GM15510 (cell line): ENCODE measurements around the gene HIVEP2.

Source experiments
- POLR2A ChIP-seq: IDR thresholded peaks from 3 replicates; pipeline ENCODE4 v1.6.1; 2011; ENCODE audit warnings: borderline replicate concordance; ENCODE audit not compliant: insufficient read length; ENCODE audit errors: extremely low read depth

The HIVEP2 gene

GRCh38 chr6:142914369-142914768 lies 30.6 kb downstream of the HIVEP2 start:
- TF ChIP-seq POLR2A, result no peak

DNA sequence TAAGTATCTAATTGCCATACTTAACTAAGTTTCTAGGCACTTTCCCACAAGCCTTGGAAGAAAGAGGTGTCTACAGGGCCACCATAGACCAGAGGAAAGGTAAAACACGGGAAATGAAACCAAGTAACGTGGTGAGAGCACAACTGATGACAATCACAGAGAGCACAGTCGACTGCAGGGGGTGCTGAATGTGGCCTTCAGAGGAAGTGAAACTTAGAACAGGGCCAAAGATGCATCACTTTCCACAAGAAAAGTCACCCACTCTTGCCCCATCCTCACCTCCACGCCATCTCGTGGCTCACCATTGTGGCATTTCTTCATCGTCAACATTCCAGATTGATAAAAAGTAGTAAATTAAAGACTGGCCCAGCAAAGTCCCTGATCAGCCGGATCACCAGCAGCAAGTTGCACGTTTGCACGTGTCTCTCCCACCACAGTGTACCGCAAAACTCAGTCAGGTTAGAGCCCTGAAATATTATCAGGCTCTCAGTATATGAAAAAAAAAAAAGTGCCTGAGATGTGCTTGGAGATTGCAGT lies 31.4 kb downstream of the HIVEP2 start:
- no peak for TF ChIP-seq POLR2A

GRCh38 chr6:142913036-142913510 lies 31.9 kb downstream of the HIVEP2 start:
- no peak for TF ChIP-seq POLR2A

GRCh38 chr6:142912125-142912524 lies 32.9 kb downstream of the HIVEP2 start:
- TF ChIP-seq POLR2A, result no peak

DNA sequence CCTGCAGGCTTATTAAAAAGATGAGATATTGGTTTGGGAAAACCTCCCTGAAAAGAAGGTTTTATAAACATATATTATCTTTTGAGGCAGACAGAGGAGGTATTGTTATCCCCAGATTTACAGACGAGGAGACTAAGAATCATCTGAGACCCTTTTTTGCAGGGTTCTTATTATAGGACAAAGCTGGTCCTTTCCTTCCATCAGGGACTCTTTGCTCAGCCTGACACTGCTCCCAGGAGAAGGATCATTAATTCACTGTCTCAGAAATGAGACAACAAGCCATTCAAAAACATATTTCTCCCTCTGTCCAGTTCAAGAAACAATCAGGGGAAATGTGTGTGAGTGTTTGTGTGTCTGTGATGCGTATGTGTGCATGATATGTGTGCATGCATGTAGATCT lies 33.5 kb downstream of the HIVEP2 start:
- TF ChIP-seq POLR2A, result no peak

- TF ChIP-seq POLR2A, result no peak
Measured at GRCh38 chr6:142909686-142910085, 35.3 kb downstream of the HIVEP2 start.

- no peak for TF ChIP-seq POLR2A
Measured at GRCh38 chr6:142908235-142908634, 36.7 kb downstream of the HIVEP2 start.

DNA sequence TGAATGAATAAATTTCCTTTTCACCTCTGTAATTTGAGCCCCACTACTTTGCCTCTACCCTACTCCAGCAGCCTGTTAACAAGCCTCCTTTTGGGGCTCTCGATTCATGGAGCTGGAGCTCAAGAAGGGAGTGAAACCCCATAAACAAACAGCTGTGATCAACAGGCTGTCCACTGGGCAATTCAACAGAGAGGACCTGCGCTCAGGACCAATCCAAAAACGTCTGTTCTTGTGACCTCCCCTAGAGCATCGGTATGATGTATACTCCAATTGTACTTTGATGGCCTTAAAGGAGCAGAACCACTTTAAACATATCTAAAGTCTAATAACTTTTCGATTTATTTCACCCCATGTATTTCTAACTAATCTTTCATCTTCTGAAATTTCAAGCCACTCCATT lies 37.4 kb downstream of the HIVEP2 start:
- TF ChIP-seq POLR2A, result no peak

DNA sequence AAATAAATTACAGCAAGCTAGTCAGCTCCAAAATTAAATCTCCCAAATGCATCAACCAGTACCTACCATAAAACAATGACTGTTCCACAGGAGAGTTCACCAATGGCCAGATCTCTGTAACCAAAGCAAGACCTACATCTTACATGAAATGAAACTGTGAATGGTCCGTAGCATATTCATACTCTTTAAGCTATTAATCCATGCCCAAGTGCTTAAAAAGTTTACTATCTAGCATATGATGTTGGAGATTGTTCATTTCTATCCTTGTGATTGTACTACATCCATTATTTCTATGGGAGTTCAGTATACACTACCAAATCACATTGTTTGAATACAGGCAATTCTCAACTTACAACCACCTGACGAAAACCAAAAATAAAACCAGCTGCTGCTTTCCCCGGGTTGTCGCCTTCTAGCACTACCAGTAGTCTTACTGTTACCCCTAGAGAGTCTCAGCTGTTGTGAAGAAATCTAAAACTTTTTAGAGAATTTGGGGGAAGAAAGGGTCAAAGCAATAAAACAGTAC lies 38.0 kb downstream of the HIVEP2 start:
- no peak for TF ChIP-seq POLR2A

DNA sequence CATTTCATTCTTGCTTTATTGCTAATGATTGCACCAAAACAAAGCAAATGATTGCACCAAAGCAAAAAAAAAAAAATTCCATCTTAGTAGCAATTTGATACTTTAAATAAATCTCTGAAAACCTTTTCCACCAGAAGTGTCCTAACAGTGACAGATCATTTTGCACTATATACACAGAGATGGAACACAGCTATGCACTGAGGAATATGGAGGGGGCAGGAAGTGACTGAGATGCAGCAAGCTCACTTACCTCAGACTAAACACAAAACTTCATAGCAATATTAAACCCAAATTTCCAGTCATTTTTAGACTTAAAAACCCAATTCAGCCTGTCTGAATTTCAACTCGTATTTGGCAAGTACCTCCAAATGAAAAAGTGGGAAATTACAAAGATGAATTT lies 41.2 kb downstream of the HIVEP2 start:
- TF ChIP-seq POLR2A, result no peak

DNA sequence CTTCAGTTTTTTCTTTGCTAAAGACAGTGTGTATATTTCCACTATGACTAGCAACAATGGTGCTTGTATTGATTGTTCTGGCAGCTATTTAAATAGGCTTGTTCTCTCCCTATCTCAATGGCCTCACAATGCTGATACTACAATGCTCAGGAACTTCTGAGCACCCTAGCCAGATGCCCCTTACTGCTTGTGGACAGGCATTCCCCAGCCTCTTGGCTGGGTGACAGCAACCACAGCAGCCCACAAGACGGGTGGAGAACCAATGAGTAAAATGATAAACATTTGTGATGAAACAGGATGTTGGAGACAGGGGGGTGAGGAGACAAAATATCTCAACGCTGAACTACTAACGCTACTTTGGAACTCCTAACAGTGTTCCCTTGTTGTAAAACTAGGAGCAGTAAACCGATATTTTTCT lies 42.3 kb downstream of the HIVEP2 start:
- no peak for TF ChIP-seq POLR2A

DNA sequence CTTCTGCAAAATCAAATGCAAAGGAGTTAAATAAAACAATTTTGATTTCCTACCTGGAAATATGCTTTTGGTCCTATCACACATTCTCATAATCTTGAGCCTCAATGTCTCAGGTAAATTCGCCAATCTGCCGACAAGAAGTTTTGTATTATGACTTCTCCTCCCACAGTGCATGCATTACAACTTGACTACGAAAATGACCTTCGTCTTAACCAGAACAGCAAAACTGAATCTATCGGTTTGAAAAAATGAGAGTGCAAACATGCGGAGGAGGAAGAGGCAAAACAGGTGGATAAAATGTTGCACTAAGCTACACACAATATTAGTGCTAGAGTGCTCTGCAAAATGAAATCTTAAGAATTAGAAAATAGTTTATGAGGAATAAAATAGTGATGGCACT lies 43.4 kb downstream of the HIVEP2 start:
- TF ChIP-seq POLR2A, result no peak

DNA sequence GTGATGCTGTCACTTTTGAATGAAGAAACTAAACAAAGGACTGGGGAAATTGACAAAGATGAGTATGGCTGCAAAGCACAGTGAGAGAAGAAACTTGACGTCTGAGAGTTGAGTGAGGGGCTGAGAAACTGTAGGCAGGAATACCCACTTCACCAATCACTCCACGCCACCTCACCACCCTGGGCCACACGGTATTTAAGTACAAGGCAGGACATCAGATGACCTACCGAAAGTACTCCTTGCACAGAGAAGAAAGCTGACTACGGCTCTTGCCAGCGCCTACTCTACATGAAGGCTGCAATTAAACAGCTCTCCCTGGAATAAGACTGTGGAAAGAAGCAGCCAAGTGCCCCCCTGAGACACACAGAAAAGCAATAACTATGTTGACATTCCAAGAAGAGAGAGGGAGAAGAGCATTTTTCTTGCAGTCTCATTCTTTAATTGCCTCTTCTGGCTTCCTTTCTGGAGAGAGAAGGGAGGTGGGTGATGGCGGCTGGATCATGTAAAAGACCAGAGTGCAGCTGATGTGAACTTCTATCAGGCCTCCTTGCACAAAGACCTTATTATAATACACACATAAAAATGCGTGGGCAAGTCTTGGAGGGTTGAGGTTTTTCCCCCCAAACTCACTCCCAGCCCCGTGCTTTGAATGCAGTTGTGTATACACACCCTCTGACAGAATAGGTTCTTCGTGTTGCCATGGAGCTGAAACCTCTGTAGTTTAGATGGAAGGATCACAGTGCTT lies 44.6 kb downstream of the HIVEP2 start:
- no peak for TF ChIP-seq POLR2A

GRCh38 chr6:142898927-142899895 lies 45.8 kb downstream of the HIVEP2 start:
- no peak for TF ChIP-seq POLR2A

- no peak for TF ChIP-seq POLR2A
Measured at GRCh38 chr6:142897659-142898058, 47.3 kb downstream of the HIVEP2 start.

- TF ChIP-seq POLR2A, result no peak
Measured at GRCh38 chr6:142896732-142897131, 48.2 kb downstream of the HIVEP2 start.

DNA sequence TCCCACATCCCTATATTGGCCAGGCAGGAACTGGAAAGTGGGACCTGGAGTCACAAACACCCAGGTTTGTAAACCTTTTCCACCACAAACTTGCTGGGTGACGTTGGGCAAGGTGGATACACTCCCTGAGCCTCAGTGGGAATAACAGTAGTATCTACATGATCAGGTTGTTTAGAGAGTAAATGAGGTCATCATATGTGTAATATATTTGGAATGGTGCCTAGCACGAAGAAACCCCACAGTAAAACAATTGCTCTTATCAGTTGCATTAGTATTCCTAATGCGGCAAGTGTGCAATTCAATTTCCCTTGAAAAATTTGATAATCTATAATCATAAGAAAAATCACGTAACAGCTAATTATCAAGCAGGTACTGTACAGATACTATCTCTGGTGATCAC lies 51.9 kb downstream of the HIVEP2 start:
- TF ChIP-seq POLR2A, result no peak
